Effector CD4-positive, alpha-beta T cell (primary cell): ENCODE results near the gene MAPK8IP1.
A peak's percentile ranks its signal among the peaks of the same experiment; 100 is the strongest.

Experiments
- DNase-seq: peaks from one replicate; pipeline ENCODE4 v3.0.0-alpha.2; 2020

Gene MAPK8IP1

GRCh38 chr11:45910623-45911022, 25.2 kb downstream of the MAPK8IP1 start:
- DNase-seq: no peak

- no peak for DNase-seq
Observed at GRCh38 chr11:45913514-45913913, 28.1 kb downstream of the MAPK8IP1 start.

- DNase-seq: no peak
Observed at GRCh38 chr11:45913942-45914635, 28.6 kb downstream of the MAPK8IP1 start.

GRCh38 chr11:45915446-45915845, 30.0 kb downstream of the MAPK8IP1 start:
- no peak for DNase-seq

- no peak for DNase-seq
Observed at GRCh38 chr11:45917286-45917622, 31.8 kb downstream of the MAPK8IP1 start.

GRCh38 chr11:45917623-45918330, 32.3 kb downstream of the MAPK8IP1 start, which contains the start of gene PEX16:
TSS of gene PEX16 (minus strand) at chr11:45917877. CDS start at chr11:45917811, 66 bp downstream.
- peak; percentile 93 for DNase-seq

- DNase-seq: peak; percentile 48
Observed at GRCh38 chr11:45918331-45918941, 33.0 kb downstream of the MAPK8IP1 start.

GRCh38 chr11:45918962-45919675, 33.7 kb downstream of the MAPK8IP1 start:
- no peak for DNase-seq

- no peak for DNase-seq
Observed at GRCh38 chr11:45919806-45920530, 34.5 kb downstream of the MAPK8IP1 start.

- DNase-seq: no peak
Observed at GRCh38 chr11:45920531-45921477, 35.4 kb downstream of the MAPK8IP1 start.

- DNase-seq: no peak
Observed at GRCh38 chr11:45921561-45922424, 36.3 kb downstream of the MAPK8IP1 start.

GRCh38 chr11:45922425-45923082, 37.1 kb downstream of the MAPK8IP1 start, which contains the start of gene LARGE2:
TSS of gene LARGE2 (plus strand) at chr11:45922656. CDS start at chr11:45922883, 227 bp downstream.
- no peak for DNase-seq

- DNase-seq: no peak
Observed at GRCh38 chr11:45924036-45924915, 38.8 kb downstream of the MAPK8IP1 start.

- DNase-seq: no peak
Observed at GRCh38 chr11:45924927-45925326, 39.5 kb downstream of the MAPK8IP1 start.

- no peak for DNase-seq
Observed at GRCh38 chr11:45925550-45925949, 40.1 kb downstream of the MAPK8IP1 start.

- DNase-seq: no peak
Observed at GRCh38 chr11:45926001-45926401, 40.5 kb downstream of the MAPK8IP1 start.

- DNase-seq: no peak
Observed at GRCh38 chr11:45926536-45927331, 41.3 kb downstream of the MAPK8IP1 start.

- no peak for DNase-seq
Observed at GRCh38 chr11:45927332-45927683, 41.9 kb downstream of the MAPK8IP1 start.
